ENCODE measurements around the gene MARCHF4. TPM values are rescaled to one million over a fixed set of nuclear protein-coding genes. Genes with fewer than 3 reads are reported as not detected.

The MARCHF4 gene
- total RNA-seq, 4 donors from 2014 or later: not detected

- Histone ChIP-seq H3K27me3 (no peaks in the 10 kb centered on the region), H3K4me1 (peaks cover 0 to 45% (median 16%) of the 10 kb centered on the region in 3 donors), H3K36me3 (no peaks in the 10 kb centered on the region), H3K9me3 (no peaks in the 10 kb centered on the region), H3K27ac (no peak overlapping the region), H3K4me3 (no peak overlapping the region)
- intact Hi-C loops (cut with DNase I): no loop called here
- DNase-seq: no peak
- TF ChIP-seq CTCF (IDR thresholded peaks at IDR 0.05) (no peak), POLR2A (IDR thresholded peaks at IDR 0.05) (no peak)
- WGBS, 2 donors: 50 to 62% methylated on average over 9 of the region's 9 CpGs
Observed at GRCh38 chr2:216344206-216344949, 27.9 kb downstream of the MARCHF4 start.

DNA sequence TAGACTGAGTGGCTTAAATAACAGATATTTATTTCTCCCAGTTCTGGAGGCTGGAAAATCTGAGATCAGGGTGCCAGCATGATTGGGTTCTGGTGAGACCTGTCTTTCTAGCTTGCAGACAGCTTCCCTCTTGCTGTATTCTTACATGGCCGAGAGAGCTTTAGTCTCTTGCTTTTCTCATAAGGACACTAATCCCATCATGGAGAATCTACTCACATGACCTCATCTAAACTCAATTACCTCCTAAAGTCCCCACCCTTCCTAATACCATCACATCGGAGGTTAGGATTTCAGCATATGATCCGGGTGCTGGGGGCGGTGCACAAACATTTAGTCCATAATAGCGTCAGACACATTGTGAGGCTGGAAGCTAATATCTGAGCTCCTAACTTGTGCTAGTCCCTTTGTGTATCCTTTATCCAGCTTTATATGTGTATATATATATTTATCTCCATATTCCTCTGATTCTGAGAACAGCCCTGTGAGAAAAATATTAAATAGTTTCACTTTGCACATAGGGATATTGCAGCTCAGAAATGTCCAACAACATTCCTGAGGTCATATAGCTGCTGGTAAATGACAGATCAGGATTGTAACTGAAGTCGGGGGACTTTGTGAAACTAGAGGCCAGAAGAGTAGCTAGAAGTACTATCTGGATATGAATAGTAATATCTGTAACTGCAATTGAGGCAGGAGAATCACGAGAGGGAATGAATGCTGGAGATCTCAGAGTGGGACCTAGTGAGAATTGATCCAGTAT lies 28.9 kb downstream of the MARCHF4 start:
- intact Hi-C loops (cut with DNase I): no loop called here
- WGBS, 2 donors: 55 to 72% methylated on average over 7 of the region's 7 CpGs
- Histone ChIP-seq H3K9me3 (no peaks in the 10 kb centered on the region), H3K4me1 (peaks cover 0 to 46% (median 16%) of the 10 kb centered on the region in 3 donors), H3K4me3 (no peak overlapping the region), H3K36me3 (no peaks in the 10 kb centered on the region), H3K27ac (no peak overlapping the region), H3K27me3 (no peaks in the 10 kb centered on the region)
- TF ChIP-seq POLR2A (IDR thresholded peaks at IDR 0.05) (no peak), CTCF (IDR thresholded peaks at IDR 0.05) (no peak)
- no peak for DNase-seq

- H3K27me3 ChIP-seq: no peaks in the 10 kb centered on the region
- intact Hi-C loops (cut with DNase I): no loop called here
- TF ChIP-seq CTCF (IDR thresholded peaks at IDR 0.05): no peak
- TF ChIP-seq POLR2A (IDR thresholded peaks at IDR 0.05): no peak
- no peak for DNase-seq
- H3K4me1 ChIP-seq: peaks cover 0 to 46% (median 16%) of the 10 kb centered on the region in 3 donors
- no peaks in the 10 kb centered on the region for H3K36me3 ChIP-seq
- 6 to 63% methylated on average over 2 to 3 of the region's 3 CpGs for WGBS, 2 donors
- H3K9me3 ChIP-seq: no peaks in the 10 kb centered on the region
- H3K27ac ChIP-seq: peak overlapping the region in 2 of 4 donors; percentile 26 to 46
- H3K4me3 ChIP-seq: no peak overlapping the region
Observed at GRCh38 chr2:216341121-216341520, 31.2 kb downstream of the MARCHF4 start.

- H3K4me3 ChIP-seq: peak overlapping the region in 1 of 4 donors; percentile 21
- DNase-seq: no peak
- no peaks in the 10 kb centered on the region for H3K27me3 ChIP-seq
- intact Hi-C loops (cut with DNase I): no loop called here
- no peaks in the 10 kb centered on the region for H3K9me3 ChIP-seq
- H3K4me1 ChIP-seq: peaks cover 0 to 46% (median 16%) of the 10 kb centered on the region in 3 donors
- no CpG with 5 or more reads among the region's 1 CpG for WGBS, 2 donors
- H3K36me3 ChIP-seq: no peaks in the 10 kb centered on the region
- TF ChIP-seq POLR2A (IDR thresholded peaks at IDR 0.05) (no peak), CTCF (IDR thresholded peaks at IDR 0.05) (no peak)
- peak overlapping the region in 3 of 4 donors; percentile 26 to 58 (median 46) for H3K27ac ChIP-seq
Observed at GRCh38 chr2:216340280-216340631, 32.0 kb downstream of the MARCHF4 start.
